ENCODE measurements around the gene AARS1.
"Not testable (repeated sequence)": the region's sequence is repeated elsewhere in the genome, so short reads cannot be mapped to it uniquely, and the experiment has no call there.

Gene AARS1

GRCh38 chr16:70224645-70225044 lies 64.7 kb downstream of the AARS1 start:
- DNase-seq (ENCODE audit: low read depth), result not testable (repeated sequence)

- not testable (repeated sequence) for DNase-seq (ENCODE audit: low read depth)
Observed at GRCh38 chr16:70223971-70224513, 65.3 kb downstream of the AARS1 start.

DNA sequence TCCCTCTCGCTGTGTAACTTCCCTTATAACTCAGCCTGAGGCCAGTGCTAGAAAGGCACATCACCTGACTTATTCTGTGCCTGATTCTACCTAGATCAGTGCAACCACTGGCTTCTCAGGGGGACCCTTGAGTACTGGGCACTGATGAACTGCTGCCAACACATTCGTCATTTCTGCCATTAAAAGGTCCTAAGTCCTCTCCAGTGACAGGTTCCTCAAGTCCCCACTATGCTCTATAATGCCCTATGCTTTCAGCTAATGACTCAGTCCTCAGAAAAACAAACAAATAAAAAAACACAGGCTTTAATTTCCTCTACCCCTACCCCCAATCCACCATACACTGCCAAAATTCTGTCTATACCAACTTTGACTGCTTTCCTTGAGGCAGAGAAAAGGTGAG lies 66.1 kb downstream of the AARS1 start:
- DNase-seq (ENCODE audit: low read depth), result not testable (repeated sequence)

DNA sequence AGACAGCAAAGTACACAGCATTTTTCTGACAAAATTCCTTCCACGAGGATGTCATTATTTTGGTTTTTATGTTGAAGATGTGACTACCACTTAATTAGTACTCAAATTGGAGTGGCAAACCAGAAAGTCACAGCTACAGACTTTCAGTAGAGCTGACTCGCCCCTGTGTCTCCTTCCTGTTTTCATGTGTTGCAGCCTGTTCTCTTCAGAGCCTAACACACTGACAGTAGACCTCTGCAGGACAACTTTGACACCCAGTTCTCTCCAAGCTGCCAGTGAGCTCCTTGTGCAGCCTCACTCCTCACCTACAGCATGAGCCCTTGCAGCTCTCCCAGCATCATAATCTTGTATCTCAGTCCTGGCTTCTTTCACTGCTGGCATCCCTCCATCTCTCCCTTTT lies 66.7 kb downstream of the AARS1 start:
- DNase-seq (ENCODE audit: low read depth), result not testable (repeated sequence)

DNA sequence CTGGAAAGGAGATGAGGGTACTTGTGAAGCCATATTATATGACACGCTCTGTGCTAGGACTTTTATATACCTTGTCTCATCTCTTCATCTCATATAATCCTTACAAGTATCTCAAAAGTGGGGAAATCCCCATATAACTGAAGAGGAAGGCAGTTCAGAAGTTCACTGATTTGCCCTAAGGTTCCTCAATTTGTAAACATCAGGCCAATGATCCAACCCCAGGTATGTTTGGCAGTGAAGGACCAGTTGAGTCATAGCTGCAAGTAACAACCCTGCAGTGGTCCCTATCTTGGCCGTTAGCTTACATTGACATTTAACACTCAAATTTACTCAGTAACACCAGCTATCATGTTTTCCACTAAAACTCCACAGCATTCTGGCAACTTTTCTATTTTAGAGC lies 70.7 kb downstream of the AARS1 start:
- DNase-seq (ENCODE audit: low read depth), result not testable (repeated sequence)

- not testable (repeated sequence) for DNase-seq (ENCODE audit: low read depth)
Observed at GRCh38 chr16:70206382-70206781, 82.9 kb downstream of the AARS1 start.

GRCh38 chr16:70204668-70205405 lies 84.5 kb downstream of the AARS1 start:
- not testable (repeated sequence) for DNase-seq (ENCODE audit: low read depth)

DNA sequence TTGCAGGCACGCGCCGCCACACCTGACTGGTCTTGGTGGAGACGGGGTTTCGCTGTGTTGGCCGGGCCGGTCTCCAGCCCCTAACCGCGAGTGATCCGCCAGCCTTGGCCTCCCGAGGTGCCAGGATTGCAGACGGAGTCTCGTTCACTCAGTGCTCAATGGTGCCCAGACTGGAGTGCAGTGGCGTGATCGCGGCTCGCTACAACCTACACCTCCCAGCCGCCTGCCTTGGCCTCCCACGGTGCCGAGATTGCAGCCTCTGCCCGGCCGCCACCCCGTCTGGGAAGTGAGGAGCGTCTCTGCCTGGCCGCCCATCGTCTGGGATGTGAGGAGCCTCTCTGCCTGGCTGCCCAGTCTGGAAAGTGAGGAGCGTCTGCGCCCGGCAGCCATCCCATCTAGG lies 85.3 kb downstream of the AARS1 start:
- not testable (repeated sequence) for DNase-seq (ENCODE audit: low read depth)

- not testable (repeated sequence) for DNase-seq (ENCODE audit: low read depth)
Observed at GRCh38 chr16:70203508-70203907, 85.8 kb downstream of the AARS1 start.
